GM12801 (cell line): Measurements from ENCODE around the gene HTR5A.

ENCODE experiments used
- CTCF ChIP-seq: IDR thresholded peaks from one replicate; pipeline ENCODE4 v1.5.1; 2011; ENCODE audit warnings: control low read depth; ENCODE audit not compliant: insufficient read length; ENCODE audit errors: extremely low read depth

The HTR5A gene

GRCh38 chr7:155124706-155125105 is 54.6 kb downstream of the HTR5A start:
- TF ChIP-seq CTCF = no peak

GRCh38 chr7:155129186-155129585 is 59.1 kb downstream of the HTR5A start:
- TF ChIP-seq CTCF = no peak

- no peak for TF ChIP-seq CTCF
Measured at GRCh38 chr7:155129789-155130188, 59.7 kb downstream of the HTR5A start.

- no peak for TF ChIP-seq CTCF
Measured at GRCh38 chr7:155130493-155130892, 60.4 kb downstream of the HTR5A start.

- no peak for TF ChIP-seq CTCF
Measured at GRCh38 chr7:155131090-155131489, 61.0 kb downstream of the HTR5A start.

- TF ChIP-seq CTCF = no peak
Measured at GRCh38 chr7:155132431-155132830, 62.3 kb downstream of the HTR5A start.

GRCh38 chr7:155136619-155137243 is 66.6 kb downstream of the HTR5A start:
- TF ChIP-seq CTCF = no peak
